ENCODE data around the gene ELOVL3. TPM values are rescaled to one million over a fixed set of nuclear protein-coding genes. Genes with fewer than 3 reads are reported as not detected.

ELOVL3 gene
- total and polyA plus RNA-seq, 9 of the 15 experiments (the other 6 are each of a cell fraction or from before 2014, with no cell fraction given): 0.32 to 3.3 (median 0.87) TPM

- no peak for TF ChIP-seq RREB1 (CRISPR knock-in tag; IDR thresholded peaks at IDR 0.05)
- no peak for TF ChIP-seq MEF2A (IDR thresholded peaks at IDR 0.05; ENCODE audit: control insufficient read depth, low read depth, low read length)
- TF ChIP-seq ARID4B (CRISPR knock-in tag; IDR thresholded peaks at IDR 0.05): peak; percentile 85
- TF ChIP-seq TGIF2 (CRISPR knock-in tag; IDR thresholded peaks at IDR 0.05): peak; percentile 43; the same call in 1 of the 2 replicates
- TF ChIP-seq MXI1 (IDR thresholded peaks at IDR 0.05; ENCODE audit: low read depth, low read length): peak; percentile 84
- TF ChIP-seq KAT7 (CRISPR knock-in tag; IDR thresholded peaks at IDR 0.05; ENCODE audit: borderline replicate concordance): 0 out of 2 replicates have a peak, but pooled peaks have one; percentile 50
- TF ChIP-seq WHSC1 (IDR thresholded peaks at IDR 0.05; ENCODE audit: low read length): no peak
- no peak for TF ChIP-seq TCF7L2 (IDR thresholded peaks at IDR 0.05; ENCODE audit: low read depth, low read length)
Observed at GRCh38 chr10:102241444-102242117, 15.5 kb downstream of the ELOVL3 start, which contains the start of gene PITX3 (continued).

Data from K562 (cell line).